Hepatocyte (in vitro differentiated cells): ENCODE measurements around the gene C8G. TPM values are rescaled to one million over a fixed set of nuclear protein-coding genes. Genes with fewer than 3 reads are reported as not detected.

ENCODE experiments used
- DNase-seq: peaks from one replicate; pipeline ENCODE4 v3.0.0-alpha.2; 2016; ENCODE audit warnings: low spot score
- H2AFZ ChIP-seq: fragments of 200-600 bp; sonication (generic); 2 replicates; pipeline ENCODE4 v1.6.0; 2016; ENCODE audit warnings: antibody characterized with exemption, mild to moderate bottlenecking
- H3K27ac ChIP-seq: fragments of 200-600 bp; sonication (generic); 2 replicates; pipeline ENCODE4 v1.5.1; 2016; ENCODE audit warnings: mild to moderate bottlenecking
- H3K27me3 ChIP-seq: fragments of 200-600 bp; sonication (generic); 2 replicates; pipeline ENCODE4 v1.6.1; 2016
- H3K36me3 ChIP-seq: fragments of 200-600 bp; sonication (generic); replicated peaks from 2 replicates; pipeline ENCODE4 v1.5.1; 2016; ENCODE audit warnings: low read depth; ENCODE audit not compliant: insufficient read depth
- H3K4me1 ChIP-seq: fragments of 200-600 bp; sonication (generic); 2 replicates; pipeline ENCODE4 v1.5.1; 2016; ENCODE audit warnings: mild to moderate bottlenecking, moderate library complexity; ENCODE audit not compliant: insufficient read depth
- H3K4me2 ChIP-seq: fragments of 200-600 bp; sonication (generic); 2 replicates; pipeline ENCODE4 v1.6.0; 2016
- H3K4me3 ChIP-seq: fragments of 200-600 bp; sonication (generic); 2 replicates; pipeline ENCODE4 v1.5.1; 2016; ENCODE audit warnings: mild to moderate bottlenecking
- H3K79me2 ChIP-seq: fragments of 200-600 bp; sonication (generic); 2 replicates; pipeline ENCODE4 v1.6.0; 2017; ENCODE audit warnings: mild to moderate bottlenecking
- H3K9me2 ChIP-seq: fragments of 200-600 bp; sonication (generic); replicated peaks from 2 replicates; pipeline ENCODE4 v1.6.0; 2017; ENCODE audit warnings: mild to moderate bottlenecking; ENCODE audit not compliant: insufficient read depth
- H3K9me3 ChIP-seq: fragments of 200-600 bp; sonication (generic); 2 replicates; pipeline ENCODE4 v1.5.1; 2016; ENCODE audit warnings: low read depth, mild to moderate bottlenecking
- H4K20me1 ChIP-seq: fragments of 200-600 bp; sonication (generic); 2 replicates; pipeline ENCODE4 v1.6.0; 2016; ENCODE audit warnings: mild to moderate bottlenecking; ENCODE audit not compliant: insufficient read depth, poor library complexity, severe bottlenecking
- CTCF ChIP-seq: fragments of 200-600 bp; sonication (generic); IDR thresholded peaks from 2 replicates; pipeline ENCODE4 v1.5.1; 2016; ENCODE audit warnings: antibody characterized with exemption, mild to moderate bottlenecking; ENCODE audit not compliant: poor library complexity
- EZH2 ChIP-seq: fragments of 200-600 bp; sonication (generic); IDR thresholded peaks from 2 replicates; pipeline ENCODE4 v1.6.1; 2016; ENCODE audit warnings: antibody characterized with exemption, mild to moderate bottlenecking, borderline replicate concordance
- EZH2phosphoT487 ChIP-seq: fragments of 200-600 bp; sonication (generic); IDR thresholded peaks from one replicate; pipeline ENCODE4 v1.6.1; 2018; ENCODE audit warnings: antibody characterized with exemption, mild to moderate bottlenecking, low read depth, moderate library complexity; ENCODE audit not compliant: unreplicated experiment, severe bottlenecking
- WGBS: methylation state at CpG from one replicate; pipeline ENCODE4 v1.1.6; 2016; ENCODE audit warnings: low lambda C conversion rate; ENCODE audit errors: missing lambda C conversion rate; 5-methylcytosine and 5-hydroxymethylcytosine counted together
- polyA plus RNA-seq: library from polyadenylated mRNA; unstranded; fragments of >200 nt; fragmentation: Nextera tagmentation; extraction: Ambion mirVana; gene quantifications from 2 replicates; pipeline ENCODE4 v1.2.1, GENCODE V29; 2016
- total RNA-seq: library from RNA; depleted of rRNA; stranded (reverse); fragments of >200 nt; gene quantifications from 2 replicates; pipeline ENCODE4 v1.2.3, GENCODE V29; 2014

Gene C8G
- total and polyA plus RNA-seq, 2 experiments from 2014 or later, result 5.7 to 15.4 TPM

- no peak overlapping the region for H3K4me2 ChIP-seq
- TF ChIP-seq EZH2phosphoT487, result no peak
- no peak for TF ChIP-seq EZH2
- TF ChIP-seq CTCF, result no peak
- H3K27me3 ChIP-seq, result no peaks in the 10 kb centered on the region
- H3K79me2 ChIP-seq, result no peaks in the 10 kb centered on the region
- no peaks in the 10 kb centered on the region for H3K36me3 ChIP-seq
- H3K4me3 ChIP-seq, result no peak overlapping the region
- no peaks in the 10 kb centered on the region for H3K9me3 ChIP-seq
- no peak for DNase-seq
- no peak overlapping the region for H3K27ac ChIP-seq
- H4K20me1 ChIP-seq, result no peaks in the 10 kb centered on the region
- H2AFZ ChIP-seq, result no peak overlapping the region
- H3K4me1 ChIP-seq, result no peaks in the 10 kb centered on the region
- 86% methylated on average over 15 of the region's 15 CpGs for WGBS
- no peaks in the 10 kb centered on the region for H3K9me2 ChIP-seq
Measured at GRCh38 chr9:136963341-136963740, 18.3 kb downstream of the C8G start.

GRCh38 chr9:136963751-136964150, 18.7 kb downstream of the C8G start:
- Histone ChIP-seq H3K4me2 (no peak overlapping the region), H3K9me3 (no peaks in the 10 kb centered on the region), H3K27ac (no peak overlapping the region), H3K4me1 (no peaks in the 10 kb centered on the region), H2AFZ (no peak overlapping the region), H3K79me2 (no peaks in the 10 kb centered on the region), H4K20me1 (no peaks in the 10 kb centered on the region), H3K36me3 (no peaks in the 10 kb centered on the region), H3K9me2 (no peaks in the 10 kb centered on the region), H3K27me3 (no peaks in the 10 kb centered on the region), H3K4me3 (no peak overlapping the region)
- WGBS, result 90% methylated on average over 11 of the region's 12 CpGs
- no peak for DNase-seq
- no peak for TF ChIP-seq CTCF
- TF ChIP-seq EZH2phosphoT487, result no peak
- no peak for TF ChIP-seq EZH2

GRCh38 chr9:136964171-136964689, 19.2 kb downstream of the C8G start:
- Histone ChIP-seq H3K27ac (no peak overlapping the region), H3K4me1 (no peaks in the 10 kb centered on the region), H3K27me3 (no peaks in the 10 kb centered on the region), H3K36me3 (no peaks in the 10 kb centered on the region), H3K4me2 (no peak overlapping the region), H3K9me3 (no peaks in the 10 kb centered on the region), H4K20me1 (no peaks in the 10 kb centered on the region), H2AFZ (no peak overlapping the region), H3K9me2 (no peaks in the 10 kb centered on the region), H3K79me2 (no peaks in the 10 kb centered on the region), H3K4me3 (no peak overlapping the region)
- WGBS, result 78% methylated on average over 22 of the region's 22 CpGs
- no peak for DNase-seq
- no peak for TF ChIP-seq EZH2
- TF ChIP-seq CTCF, result no peak
- no peak for TF ChIP-seq EZH2phosphoT487
